GM18870 (cell line): ENCODE measurements around the gene LRRC47.

Source experiments
- ATAC-seq: cut with Tn5 transposase; IDR thresholded peaks from one replicate; pipeline ENCODE4 v1.9.1; 2021; ENCODE audit warnings: moderate library complexity; ENCODE audit not compliant: unreplicated experiment

The LRRC47 gene

DNA sequence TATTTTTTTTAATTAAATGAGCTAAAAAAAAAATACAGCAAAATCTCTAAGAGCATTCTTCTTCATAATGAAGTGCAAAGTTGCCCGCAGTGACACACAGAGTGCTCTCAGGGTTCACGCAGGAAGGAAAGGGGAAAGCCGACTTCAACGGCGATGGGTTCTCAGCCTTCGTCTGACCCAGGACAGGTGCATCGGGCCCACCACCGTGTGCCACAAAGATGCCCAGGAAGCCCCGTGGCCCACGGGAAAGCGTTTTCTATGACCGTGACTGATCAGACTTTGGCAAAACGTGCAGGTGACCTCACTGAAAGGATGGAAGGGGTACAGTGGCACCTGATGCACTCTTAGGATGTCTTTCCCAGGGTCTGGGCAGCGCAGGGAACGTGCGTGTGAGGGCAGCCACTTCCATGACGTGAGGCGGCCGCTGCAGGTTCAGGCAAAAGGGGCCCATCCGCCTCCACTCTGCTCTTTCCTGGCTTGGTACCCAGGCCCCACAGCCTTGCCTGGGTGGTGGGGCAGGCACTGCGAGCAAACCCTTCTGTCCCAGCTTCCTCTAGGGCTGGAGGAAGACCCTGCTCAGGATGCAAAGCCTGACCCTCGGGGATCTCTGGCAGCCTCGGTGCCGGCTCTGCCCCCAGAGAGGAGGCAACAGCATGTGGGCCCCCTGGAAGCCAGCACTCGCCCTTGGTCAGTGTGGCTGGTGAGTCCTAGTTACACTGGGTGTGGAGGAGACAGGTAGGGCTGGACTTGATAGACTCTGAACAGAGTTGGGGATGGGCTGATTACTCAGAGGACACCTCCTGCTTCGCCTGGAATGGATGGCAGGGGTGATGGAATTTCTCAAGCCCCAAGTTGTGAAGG, 8.3 kb downstream of the LRRC47 start:
- no peak for ATAC-seq

DNA sequence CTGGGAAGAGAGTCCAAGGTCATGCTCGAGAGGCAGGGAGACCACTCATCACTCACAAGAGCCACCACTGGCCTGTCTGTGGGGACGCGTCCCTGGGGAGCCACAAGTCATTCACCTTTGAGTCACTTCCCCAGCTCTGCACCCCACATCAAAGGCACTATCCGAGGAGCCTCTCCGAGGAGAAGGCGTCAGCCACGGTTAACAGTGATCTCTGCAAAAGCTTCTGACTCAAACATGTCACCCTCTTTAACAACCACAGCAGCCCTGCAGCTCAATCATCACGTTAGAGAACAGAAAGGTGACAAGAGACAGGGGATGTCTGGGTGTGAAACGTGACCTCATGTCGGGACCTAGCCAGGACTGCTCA, 9.0 kb downstream of the LRRC47 start:
- no peak for ATAC-seq

DNA sequence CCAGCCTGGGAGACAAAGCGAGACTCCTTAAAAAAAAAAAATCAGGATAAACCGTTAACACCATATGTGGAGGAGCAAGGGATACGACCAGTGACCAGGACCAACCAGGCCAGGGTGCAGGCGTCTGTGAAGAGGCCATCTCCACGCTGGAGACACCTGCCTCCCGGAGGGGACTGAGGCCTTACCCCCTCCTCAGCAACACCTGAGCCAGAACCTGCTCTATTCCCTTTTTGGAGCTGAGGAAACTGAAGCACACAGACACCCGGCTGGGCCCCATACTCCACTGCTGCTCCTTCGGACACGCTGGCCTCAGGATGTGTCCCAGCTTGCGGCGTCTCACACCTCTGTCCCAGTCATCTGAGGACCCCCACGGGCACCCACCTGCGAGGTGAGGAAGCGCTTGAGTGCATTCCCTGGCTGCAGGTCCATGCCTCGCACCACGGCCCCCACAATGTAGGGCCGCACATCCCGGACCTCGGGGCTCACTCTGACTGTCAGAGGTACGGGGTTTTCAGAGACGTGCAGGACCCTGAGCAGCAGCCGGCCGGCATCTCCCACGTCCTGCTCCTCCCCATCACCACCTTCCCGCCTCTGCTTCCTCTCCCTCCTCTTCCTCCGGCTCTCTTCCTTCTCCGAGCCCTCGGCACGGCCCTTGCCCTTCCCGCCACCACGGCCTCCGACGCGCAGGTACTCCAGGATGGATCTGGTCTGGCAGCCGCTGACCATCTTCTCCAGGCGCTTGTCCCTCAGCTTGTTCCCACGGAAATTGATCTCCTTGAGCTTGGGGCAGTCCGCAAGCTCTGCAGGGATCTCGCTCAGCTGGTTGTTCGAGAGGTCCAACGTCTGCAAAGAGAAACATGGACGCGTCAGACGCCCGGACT, 9.6 kb downstream of the LRRC47 start:
- ATAC-seq: no peak

DNA sequence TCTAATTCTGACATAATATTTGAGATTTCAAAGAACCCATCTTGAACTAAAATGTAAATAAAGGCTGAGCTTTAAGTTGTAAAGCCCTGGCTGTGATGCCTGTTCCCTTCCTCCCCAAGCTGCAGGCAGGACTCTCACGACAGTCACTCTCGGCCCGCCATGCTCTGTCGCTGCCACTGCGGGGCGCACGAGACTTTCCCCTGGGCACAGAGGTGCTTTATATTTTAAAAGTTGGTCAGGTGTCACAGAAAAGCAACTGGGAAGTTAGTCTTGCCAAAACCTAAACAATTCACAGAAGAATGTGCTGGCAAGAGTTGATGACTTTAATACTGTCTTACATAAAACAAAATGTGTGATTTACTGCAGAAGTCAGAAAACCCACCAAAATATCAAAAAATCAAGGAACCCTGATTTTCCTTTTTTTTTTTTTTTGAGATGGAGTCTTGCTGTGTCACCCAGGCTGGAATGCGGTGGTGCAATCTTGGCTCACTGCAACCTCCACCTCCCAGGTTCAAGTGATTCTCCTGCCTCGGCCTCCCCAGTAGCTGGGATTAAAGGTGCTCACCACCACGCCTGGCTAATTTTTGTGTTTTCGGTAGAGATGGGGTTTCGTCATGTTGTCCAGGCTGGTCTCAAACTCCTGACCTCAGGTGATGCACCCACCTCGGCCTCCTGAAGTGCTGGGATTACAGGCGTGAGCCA, 10.7 kb downstream of the LRRC47 start:
- ATAC-seq: no peak

DNA sequence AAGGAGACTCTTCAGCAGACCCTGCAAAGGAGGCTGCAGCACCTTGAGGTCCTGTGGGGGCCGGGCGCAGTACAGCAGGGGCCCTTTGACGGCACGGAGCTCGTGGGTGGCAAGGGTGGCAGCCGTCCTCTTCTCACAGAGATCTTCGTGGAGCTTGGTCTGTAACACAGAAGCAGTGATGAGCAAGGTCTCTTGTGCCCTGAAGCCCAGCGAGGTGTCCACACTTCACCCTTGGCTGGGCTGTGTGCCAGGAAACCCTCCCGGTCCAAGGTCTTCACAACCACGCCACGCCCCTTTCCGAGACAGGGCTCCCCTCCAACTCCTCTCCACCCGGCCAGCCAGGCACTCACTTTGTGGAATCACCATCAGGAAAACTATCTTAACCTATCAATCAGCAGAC, 11.3 kb downstream of the LRRC47 start:
- no peak for ATAC-seq

DNA sequence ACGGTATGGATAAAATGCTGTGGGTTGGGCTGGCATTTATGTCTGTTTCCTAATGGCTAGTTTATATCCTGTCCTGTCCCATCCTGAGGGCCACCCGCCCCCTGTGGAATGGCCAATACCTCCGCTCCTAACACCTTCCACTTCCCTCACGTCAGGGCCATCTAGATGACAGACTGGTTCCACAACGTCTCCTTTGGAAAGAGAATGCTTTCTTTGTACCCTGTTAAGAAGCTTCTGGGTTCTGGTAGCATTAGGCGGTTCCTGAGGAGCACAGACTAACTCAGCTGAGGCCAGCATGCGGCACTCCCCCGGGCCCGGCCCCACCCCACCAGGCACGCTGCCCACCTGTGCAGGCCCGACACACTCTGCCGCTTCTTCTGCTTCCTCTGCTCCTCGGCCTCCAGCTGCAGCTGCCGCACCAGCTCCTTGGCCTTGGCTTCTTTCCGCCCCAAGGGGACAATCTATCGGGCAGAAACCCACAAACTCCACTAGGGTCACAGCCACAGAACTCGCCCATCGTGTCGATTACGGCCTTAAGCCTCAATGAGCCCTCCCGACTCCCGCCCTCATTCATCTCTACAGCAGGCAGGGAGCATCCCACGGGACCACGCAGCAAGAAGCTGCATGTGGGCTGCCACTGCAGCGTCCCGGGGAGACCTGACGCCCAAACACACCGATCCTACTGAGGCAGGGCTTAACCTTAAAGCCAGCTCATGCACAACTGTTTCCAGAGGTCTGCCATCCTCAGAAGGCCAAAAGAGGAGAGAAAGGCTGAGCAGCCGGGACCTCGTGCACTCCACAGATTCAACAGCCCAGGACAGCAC, 12.4 kb downstream of the LRRC47 start:
- no peak for ATAC-seq

DNA sequence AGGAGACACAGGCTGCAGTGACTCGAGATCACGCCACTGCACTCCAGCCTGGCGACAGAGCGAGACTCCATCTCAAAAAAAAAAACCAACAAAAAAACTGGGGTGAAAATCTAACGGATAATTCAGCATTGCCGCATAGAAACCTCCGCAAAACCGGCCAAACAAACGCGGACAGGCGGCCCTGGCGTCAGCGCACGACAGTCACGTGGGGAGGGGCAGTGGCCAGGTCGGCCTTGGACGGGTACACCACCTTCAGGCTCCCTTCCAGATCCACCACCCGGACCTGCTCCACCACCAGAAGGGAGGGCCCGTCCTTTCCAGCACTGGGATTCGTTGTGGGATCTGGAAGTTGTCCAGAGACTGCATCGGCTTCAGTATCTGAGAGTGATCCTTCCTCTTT, 15.4 kb downstream of the LRRC47 start:
- no peak for ATAC-seq

DNA sequence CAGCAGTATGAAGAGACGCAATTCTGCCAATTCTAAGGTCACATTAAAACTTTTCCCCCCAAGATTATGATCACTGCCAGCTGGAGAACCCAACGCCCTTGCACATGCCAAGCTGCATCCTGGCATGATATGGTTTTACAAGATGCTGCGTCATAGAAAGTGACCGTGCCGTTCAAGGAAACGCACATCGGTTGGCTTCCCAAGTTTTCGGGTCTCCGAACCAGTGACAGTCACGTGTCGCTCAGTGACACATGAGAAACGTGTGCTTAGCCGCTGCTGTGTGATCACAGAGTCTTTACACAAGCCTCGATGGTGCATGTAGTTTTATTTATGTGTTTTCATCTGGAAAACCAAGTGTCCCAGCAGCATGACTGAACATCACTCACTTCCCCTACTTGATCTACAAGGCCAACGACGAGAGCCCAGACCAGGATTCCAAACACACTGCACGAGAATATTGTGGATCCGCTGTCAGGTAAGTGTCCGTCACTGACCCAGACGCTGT, 16.3 kb downstream of the LRRC47 start:
- no peak for ATAC-seq

DNA sequence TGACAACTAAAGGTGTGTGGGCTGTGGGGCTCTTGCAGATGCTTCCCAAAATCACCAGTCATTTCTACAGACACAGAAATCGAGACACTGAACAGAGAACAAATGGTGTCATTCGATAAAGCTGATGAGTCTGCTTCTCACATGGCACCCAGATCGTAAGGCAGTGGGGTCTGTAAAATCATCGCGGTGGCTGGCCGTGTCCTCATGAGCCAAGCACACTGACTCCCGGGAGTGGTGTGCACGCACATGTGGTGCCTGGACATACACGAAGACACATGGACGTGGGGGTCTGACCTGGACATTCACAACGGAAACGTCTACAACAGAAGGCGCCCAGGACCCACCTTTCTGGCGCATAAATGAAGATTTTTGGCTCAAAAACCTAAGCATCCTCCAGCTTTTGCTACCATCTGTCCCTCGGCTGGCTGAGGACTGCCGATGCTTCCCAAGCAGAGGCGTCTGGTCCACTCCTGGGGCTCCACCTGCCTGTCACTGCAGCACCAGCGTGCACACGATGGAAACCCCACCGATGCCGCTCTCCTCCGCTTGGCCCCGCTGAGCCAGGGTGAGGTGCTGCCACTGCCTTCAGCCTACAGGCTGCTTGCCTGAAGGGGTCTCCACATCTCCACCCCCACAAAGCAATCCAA, 16.9 kb downstream of the LRRC47 start:
- ATAC-seq: no peak

DNA sequence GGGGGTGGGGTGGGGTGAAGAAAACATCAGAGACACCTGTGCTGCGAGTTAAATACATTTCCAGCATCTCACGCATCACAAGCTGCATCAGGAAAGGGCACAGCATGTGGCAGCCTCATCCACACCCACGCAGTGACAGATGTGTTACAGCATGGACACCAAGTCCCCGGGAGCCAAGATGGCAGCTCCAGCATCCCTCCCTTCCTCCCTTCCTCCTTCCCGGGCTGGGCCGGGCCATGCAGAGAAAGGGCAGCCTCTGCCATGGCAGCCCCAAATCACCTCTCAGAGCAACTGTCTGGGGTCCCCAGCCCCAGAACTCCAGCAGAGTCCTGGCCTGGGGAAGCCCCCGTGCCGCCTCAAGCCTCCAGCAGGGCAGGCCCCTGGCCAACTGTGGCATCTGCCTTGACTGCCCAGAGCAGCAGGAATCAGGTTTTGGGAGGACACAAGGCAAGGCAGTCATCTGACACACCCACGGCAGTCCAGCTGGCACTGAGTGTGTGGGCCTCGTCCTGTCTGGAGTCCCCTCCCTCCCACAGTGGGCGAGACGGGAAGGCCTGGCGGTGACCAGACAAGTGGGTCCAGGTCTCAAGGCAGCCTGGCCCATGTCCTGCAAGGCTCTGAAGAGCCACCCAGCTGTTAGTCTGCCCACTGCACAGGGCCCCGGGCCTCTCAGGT, 17.6 kb downstream of the LRRC47 start:
- ATAC-seq: no peak

DNA sequence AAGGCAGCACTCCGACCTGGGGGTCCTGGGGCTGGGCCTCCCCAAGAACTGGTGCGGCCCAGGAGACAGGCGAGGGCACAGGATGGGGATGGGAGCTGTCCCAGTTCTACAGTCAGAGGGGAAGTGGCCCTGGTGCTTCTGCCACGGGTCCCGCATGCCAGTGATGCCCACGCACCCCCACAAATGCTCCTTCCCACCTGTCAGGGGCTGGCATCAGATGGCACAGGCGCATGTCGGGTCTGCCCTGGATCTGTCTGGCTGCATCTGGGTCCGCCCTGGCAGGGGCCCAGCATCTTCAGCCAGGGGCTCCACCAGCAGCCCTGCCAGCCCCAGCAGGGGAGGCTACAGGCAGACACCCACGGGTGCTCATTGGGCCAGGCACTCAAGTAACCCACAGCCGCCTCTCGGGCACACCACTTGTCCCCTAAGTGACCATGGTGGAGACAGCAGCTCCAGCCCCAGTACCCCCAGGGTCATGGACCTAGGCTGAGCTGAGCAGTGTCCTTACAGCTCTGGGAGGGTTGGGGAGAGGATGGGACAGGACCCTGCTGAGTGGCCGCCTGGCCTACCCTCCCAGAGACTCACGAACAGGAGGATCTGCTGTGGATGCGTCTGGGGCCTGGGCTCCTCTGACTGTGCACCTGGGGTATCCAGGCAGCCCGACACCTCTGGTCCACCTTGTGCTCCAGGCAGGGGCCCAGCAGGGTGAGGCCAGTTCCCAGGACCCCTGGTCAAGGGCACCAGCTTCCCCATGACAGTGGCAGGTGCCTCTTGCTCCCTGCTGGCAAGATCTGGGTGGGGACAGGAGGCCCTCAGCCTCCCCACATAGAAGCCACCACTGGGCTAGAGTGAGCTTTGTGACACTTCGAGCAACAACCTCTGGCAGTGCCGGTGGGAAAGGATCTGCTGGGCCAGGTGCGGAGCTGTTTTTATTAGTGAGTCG, 18.4 kb downstream of the LRRC47 start:
- no peak for ATAC-seq

DNA sequence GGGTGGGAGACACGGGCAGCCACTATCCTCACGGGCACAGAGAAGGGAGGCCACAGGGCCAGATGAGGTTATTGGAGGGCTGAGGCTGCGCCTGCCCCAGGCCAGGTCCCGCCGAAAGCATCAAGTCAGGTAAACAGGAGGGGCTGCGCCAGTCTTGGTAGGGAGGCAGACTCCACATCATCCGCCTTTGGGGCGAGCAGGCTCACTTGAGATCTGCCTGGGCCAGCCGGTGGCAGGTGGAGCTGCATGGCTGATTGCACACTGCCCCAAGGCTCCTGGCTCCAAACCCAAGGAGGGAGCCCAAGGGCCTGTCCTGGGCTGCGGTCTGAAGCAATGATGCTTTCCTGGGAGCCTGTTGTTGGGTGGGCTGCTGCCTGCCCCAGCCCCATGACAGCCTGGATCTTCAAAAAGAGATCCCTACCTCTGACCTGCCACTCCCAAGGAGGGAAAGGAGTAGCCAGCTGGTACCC, 19.2 kb downstream of the LRRC47 start:
- no peak for ATAC-seq

DNA sequence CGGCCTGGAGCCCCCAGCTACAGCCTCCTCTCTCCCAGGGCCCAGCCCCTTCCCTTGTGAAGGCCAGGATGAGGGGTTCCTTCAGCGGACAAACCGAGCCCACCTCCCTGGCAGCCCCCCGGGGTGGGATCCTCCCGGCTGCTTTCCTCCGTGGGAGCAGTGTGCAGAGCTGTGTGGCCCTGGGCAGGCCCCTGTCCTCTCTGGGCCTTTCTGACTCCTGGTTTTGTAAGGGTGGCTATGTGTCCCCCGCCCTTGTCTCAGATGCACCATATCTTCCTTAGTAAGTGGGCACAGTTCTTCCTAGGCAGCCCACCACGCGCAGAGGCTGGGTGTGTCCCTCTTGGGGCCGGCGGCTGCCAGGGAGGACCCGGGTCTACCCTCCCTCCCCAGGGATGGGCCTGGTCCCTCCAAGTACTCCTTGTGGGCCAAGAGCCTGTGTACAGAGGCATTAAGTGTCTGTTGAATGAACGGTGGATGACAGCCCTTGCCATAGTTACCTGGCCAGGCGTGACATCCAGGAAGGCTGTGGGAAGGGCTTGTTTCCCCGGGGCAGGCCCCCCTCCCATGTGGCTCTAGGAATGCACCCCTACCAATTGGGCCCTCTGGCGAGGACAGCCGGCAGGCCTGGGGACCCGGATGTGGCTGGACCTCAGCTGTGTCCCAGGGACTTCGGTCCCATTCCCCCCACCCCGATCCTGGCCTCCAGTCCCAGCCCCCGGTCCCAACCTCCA, 19.9 kb downstream of the LRRC47 start:
- ATAC-seq: no peak

DNA sequence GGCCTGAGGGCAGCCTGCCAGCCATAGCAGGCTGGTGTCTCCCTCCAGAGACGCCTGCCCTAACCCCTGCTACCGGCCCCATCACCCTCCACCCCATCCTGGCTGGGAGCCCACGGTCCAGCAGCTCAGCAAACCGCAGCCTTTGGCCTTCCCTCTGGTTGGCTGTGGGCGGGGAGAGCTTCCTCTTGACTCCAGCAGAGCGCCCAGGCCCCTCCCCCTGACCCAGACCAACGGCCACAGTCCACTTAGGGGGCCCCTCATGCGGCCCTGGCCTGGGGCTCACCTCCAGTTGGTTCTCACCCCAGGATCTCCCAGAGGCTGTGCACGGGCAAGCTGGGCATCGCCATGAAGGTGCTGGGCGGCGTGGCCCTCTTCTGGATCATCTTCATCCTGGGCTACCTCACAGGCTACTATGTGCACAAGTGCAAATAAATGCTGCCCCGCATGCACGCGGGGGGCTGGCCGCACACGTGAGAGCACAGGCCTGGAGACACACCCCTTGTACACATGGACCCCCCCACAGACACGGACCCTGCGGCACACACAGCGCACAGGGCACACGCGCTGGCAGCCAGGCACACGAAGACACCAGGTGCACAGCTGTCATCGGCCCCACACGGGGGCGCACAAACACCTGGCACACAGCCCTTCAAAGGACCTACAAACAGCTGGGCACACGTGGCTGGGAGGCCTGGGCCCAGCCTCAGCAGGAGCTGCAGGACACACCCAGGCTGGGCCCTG, 20.6 kb downstream of the LRRC47 start:
- ATAC-seq: no peak

DNA sequence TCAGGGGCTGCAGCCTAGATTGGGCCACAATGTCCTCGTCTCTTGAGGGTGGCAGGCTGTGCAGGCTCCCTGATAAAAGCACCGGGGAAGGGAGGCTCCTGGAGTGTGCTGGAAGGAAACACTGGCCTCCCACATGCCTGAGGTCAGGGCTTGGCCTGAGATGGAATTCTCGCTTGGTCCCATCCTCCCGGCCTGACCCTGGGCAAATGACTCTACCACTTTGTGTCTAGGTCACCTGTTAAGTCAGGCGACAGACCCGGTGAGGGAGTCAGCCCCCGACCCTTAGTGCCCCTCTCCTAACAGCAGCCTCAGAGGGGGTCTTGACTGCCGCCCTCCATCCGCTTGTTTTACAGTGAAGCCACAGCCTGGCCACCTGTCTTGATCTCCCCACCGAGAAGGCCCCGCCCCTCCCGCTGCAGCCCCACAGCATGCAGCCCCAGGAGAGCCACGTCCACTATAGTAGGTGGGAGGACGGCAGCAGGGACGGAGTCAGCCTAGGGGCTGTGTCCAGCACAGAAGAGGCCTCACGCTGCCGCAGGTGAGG, 21.3 kb downstream of the LRRC47 start:
- no peak for ATAC-seq

DNA sequence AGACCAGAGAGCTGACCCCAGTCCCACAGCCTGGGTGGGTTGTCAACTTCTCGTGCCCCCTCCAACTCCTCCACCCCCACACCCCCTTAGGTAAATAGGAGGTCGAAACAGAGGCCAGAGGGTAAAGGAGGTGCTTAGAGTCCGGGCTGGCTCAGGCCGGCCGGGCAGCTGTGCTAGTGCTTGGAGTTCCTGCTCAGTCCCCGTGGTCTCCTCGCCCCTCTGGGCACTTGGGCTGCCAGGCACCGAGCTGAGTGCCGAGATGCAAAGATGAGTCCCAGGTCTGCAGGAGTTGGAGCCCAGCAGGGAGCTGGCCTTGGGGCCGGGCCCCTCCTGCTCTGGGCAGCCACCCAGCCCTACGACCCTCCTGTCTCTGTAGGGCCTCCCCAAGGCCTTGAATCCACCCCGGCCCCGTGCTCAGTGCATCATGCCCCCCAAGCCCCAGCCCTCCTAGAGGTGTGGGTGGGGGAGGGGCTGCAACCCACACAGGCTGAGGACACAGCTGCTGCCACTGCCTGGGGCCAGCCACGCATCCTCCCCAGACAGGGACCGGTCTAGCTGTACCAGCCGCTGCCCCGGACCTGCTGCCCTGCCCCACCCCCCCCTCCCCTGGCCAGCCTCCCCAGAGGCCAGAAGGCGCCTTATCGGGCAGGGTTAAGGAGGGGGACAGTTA, 21.9 kb downstream of the LRRC47 start:
- no peak for ATAC-seq
